PC-9 (cell line): ENCODE results near the gene RFTN1. TPM values are rescaled to one million over a fixed set of nuclear protein-coding genes. Genes with fewer than 3 reads are reported as not detected.

Experiments
- BruUV-seq: library from RNA; stranded (reverse); fragments of 400-500 nt; replicated peaks from 2 replicates; lab custom pipeline; 2021; lab: Mats Ljungman, UMichigan
- CTCF ChIA-PET: fragments of 300-600 bp; sonication (Branson Sonifier 250); formaldehyde crosslinking; loops from one replicate; lab custom pipeline; 2022; ENCODE audit warnings: antibody characterized with exemption; lab: Charles Lee
- POLR2A ChIA-PET: fragments of 300-600 bp; sonication (Branson Sonifier 250); formaldehyde crosslinking; loops from one replicate; lab custom pipeline; 2022; ENCODE audit warnings: antibody characterized with exemption; ENCODE audit not compliant: unreplicated experiment; lab: Charles Lee
- DNase-seq, 2 experiments: peaks; one replicate each; pipeline versions ENCODE4 v3.0.0 to v3.0.0-alpha.2; 2015 to 2022; ENCODE audit warnings: mixed read lengths in 1 of 2
- H2AFZ ChIP-seq: fragments of 200-600 bp; sonication (generic); 2 replicates; pipeline ENCODE4 v1.8.1; 2017; ENCODE audit warnings: antibody characterized with exemption
- H3F3A ChIP-seq: fragments of 200-600 bp; sonication (generic); 2 replicates; pipeline ENCODE4 v1.8.1; 2017; ENCODE audit warnings: antibody characterized with exemption, mild to moderate bottlenecking, low read depth; ENCODE audit not compliant: insufficient read depth
- H3K27ac ChIP-seq: fragments of 200-600 bp; sonication (generic); 2 replicates; pipeline ENCODE4 v1.6.1; 2016; ENCODE audit warnings: mixed run types
- H3K27me3 ChIP-seq: fragments of 200-600 bp; sonication (generic); 2 replicates; pipeline ENCODE4 v1.6.1; 2016; ENCODE audit warnings: low read depth, mixed run types; ENCODE audit not compliant: insufficient read depth
- H3K36me3 ChIP-seq: fragments of 200-600 bp; sonication (generic); 2 replicates; pipeline ENCODE4 v1.6.1; 2016; ENCODE audit warnings: low read depth, mixed run types
- H3K4me1 ChIP-seq: fragments of 200-600 bp; sonication (generic); replicated peaks from 2 replicates; pipeline ENCODE4 v1.6.1; 2016; ENCODE audit warnings: mixed run types; ENCODE audit not compliant: insufficient read depth
- H3K4me2 ChIP-seq: fragments of 200-600 bp; sonication (generic); 2 replicates; pipeline ENCODE4 v1.6.1; 2017; ENCODE audit warnings: mixed run types
- H3K4me3 ChIP-seq: fragments of 200-600 bp; sonication (generic); 2 replicates; pipeline ENCODE4 v1.6.1; 2016; ENCODE audit warnings: mixed run types
- H3K79me2 ChIP-seq: fragments of 200-600 bp; sonication (generic); 2 replicates; pipeline ENCODE4 v1.6.1; 2017; ENCODE audit warnings: low read depth, mixed run types
- H3K9me2 ChIP-seq: fragments of 200-600 bp; sonication (generic); 2 replicates; pipeline ENCODE4 v1.8.1; 2017; ENCODE audit warnings: mild to moderate bottlenecking; ENCODE audit not compliant: insufficient read depth
- H3K9me3 ChIP-seq: fragments of 200-600 bp; sonication (generic); 2 replicates; pipeline ENCODE4 v1.8.1; 2016; ENCODE audit warnings: low read depth; ENCODE audit not compliant: insufficient read depth
- H4K20me1 ChIP-seq: fragments of 200-600 bp; sonication (generic); 2 replicates; pipeline ENCODE4 v1.8.1; 2017; ENCODE audit not compliant: insufficient read depth
- EZH2 ChIP-seq: fragments of 200-600 bp; sonication (generic); IDR thresholded peaks from 2 replicates; pipeline ENCODE4 v1.8.0; 2017; ENCODE audit warnings: antibody characterized with exemption, low read depth
- intact Hi-C: fragments of 100-400 bp; cut with micrococcal nuclease; formaldehyde crosslinking; loops from one replicate; pipeline ENCODE4 v1.10.0; 2022; ENCODE audit not compliant: unreplicated experiment
- total RNA-seq: library from RNA; stranded (reverse); gene quantifications from 2 replicates; pipeline ENCODE4 v1.2.3, GENCODE V29; 2021
- TF ChIP-seq, protein P1 (sequence below): fragments of 200-600 bp; sonication (generic); conservative IDR thresholded peaks from 2 replicates; pipeline ENCODE4 v1.6.1; 2017; ENCODE audit warnings: mixed run types, antibody characterized with exemption, mild to moderate bottlenecking, moderate library complexity

RFTN1 gene
- total RNA-seq, 1 experiment from 2014 or later, result 0.41 TPM

GRCh38 chr3:16370872-16371740 is 142.4 kb downstream of the RFTN1 start:
- no peaks in the 10 kb centered on the region for H3K9me2 ChIP-seq
- no peaks in the 10 kb centered on the region for H4K20me1 ChIP-seq
- no peak overlapping the region for H2AFZ ChIP-seq
- no peak overlapping the region for H3K4me2 ChIP-seq
- H3K27ac ChIP-seq, result no peak overlapping the region
- H3K9me3 ChIP-seq, result no peaks in the 10 kb centered on the region
- intact Hi-C loops, result no loop called here
- ChIA-PET POLR2A (no interaction called here), CTCF (no interaction called here)
- no peaks in the 10 kb centered on the region for H3K27me3 ChIP-seq
- BruUV-seq, result no TSS peak
- no peaks in the 10 kb centered on the region for H3K36me3 ChIP-seq
- H3K79me2 ChIP-seq, result no peaks in the 10 kb centered on the region
- peaks cover 5% of the 10 kb centered on the region; the same call in 1 of the 2 replicates for H3K4me1 ChIP-seq
- no peaks in the 10 kb centered on the region for H3F3A ChIP-seq
- TF ChIP-seq, protein P1, sequence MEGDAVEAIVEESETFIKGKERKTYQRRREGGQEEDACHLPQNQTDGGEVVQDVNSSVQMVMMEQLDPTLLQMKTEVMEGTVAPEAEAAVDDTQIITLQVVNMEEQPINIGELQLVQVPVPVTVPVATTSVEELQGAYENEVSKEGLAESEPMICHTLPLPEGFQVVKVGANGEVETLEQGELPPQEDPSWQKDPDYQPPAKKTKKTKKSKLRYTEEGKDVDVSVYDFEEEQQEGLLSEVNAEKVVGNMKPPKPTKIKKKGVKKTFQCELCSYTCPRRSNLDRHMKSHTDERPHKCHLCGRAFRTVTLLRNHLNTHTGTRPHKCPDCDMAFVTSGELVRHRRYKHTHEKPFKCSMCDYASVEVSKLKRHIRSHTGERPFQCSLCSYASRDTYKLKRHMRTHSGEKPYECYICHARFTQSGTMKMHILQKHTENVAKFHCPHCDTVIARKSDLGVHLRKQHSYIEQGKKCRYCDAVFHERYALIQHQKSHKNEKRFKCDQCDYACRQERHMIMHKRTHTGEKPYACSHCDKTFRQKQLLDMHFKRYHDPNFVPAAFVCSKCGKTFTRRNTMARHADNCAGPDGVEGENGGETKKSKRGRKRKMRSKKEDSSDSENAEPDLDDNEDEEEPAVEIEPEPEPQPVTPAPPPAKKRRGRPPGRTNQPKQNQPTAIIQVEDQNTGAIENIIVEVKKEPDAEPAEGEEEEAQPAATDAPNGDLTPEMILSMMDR, result no peak
- TF ChIP-seq EZH2, result no peak
- no peak overlapping the region for H3K4me3 ChIP-seq
- DNase-seq, result no peak

DNA sequence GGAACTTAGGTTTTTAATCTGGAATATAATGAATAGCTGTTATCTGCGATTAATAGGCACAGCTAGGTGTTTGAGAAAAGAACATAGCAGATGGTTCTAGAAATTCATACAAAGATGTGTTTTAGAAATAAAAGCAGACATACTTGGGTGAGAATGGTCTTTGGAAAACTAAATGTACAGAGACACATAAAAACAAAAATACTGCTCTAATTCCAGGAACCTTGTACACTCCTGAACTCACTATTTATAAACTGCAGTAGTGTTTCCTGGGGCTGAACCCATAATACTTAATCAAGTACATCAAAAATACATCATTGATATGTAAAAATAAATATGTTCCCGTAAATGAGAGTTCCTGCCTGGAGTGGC is 143.0 kb downstream of the RFTN1 start:
- intact Hi-C loops, result no loop called here
- H3K27ac ChIP-seq, result no peak overlapping the region
- POLR2A ChIA-PET, result no interaction called here

GRCh38 chr3:16369885-16370284 is 143.6 kb downstream of the RFTN1 start:
- H3K27ac ChIP-seq, result no peak overlapping the region
- no peaks in the 10 kb centered on the region for H4K20me1 ChIP-seq
- H3K9me2 ChIP-seq, result no peaks in the 10 kb centered on the region
- no peak for TF ChIP-seq EZH2
- TF ChIP-seq, protein P1, result no peak
- no peaks in the 10 kb centered on the region for H3K9me3 ChIP-seq
- H3K36me3 ChIP-seq, result no peaks in the 10 kb centered on the region
- intact Hi-C loops, result no loop called here
- ChIA-PET POLR2A (no interaction called here), CTCF (no interaction called here)
- no peaks in the 10 kb centered on the region for H3F3A ChIP-seq
- no TSS peak for BruUV-seq
- H3K4me2 ChIP-seq, result no peak overlapping the region
- no peaks in the 10 kb centered on the region for H3K27me3 ChIP-seq
- H3K4me3 ChIP-seq, result no peak overlapping the region
- DNase-seq, result no peak
- no peaks in the 10 kb centered on the region for H3K79me2 ChIP-seq
- H3K4me1 ChIP-seq, result peaks cover 5% of the 10 kb centered on the region; the same call in 1 of the 2 replicates
- H2AFZ ChIP-seq, result no peak overlapping the region

More for the DNA sequence above, 143.0 kb downstream of the RFTN1 start:
- no peak for TF ChIP-seq EZH2
- TF ChIP-seq, protein P1, result no peak
- H4K20me1 ChIP-seq, result no peaks in the 10 kb centered on the region
- CTCF ChIA-PET, result no interaction called here
- H3K9me2 ChIP-seq, result no peaks in the 10 kb centered on the region
- H3K36me3 ChIP-seq, result no peaks in the 10 kb centered on the region
- H3K4me3 ChIP-seq, result no peak overlapping the region
- H3K79me2 ChIP-seq, result no peaks in the 10 kb centered on the region
- H3K4me2 ChIP-seq, result no peak overlapping the region
- no peaks in the 10 kb centered on the region for H3F3A ChIP-seq
- no peak for DNase-seq
- H3K9me3 ChIP-seq, result no peaks in the 10 kb centered on the region
- no peaks in the 10 kb centered on the region for H3K27me3 ChIP-seq
- no peak overlapping the region for H2AFZ ChIP-seq
- H3K4me1 ChIP-seq, result peaks cover 5% of the 10 kb centered on the region; the same call in 1 of the 2 replicates
- BruUV-seq, result no TSS peak
